Measurements from ENCODE around the gene ABCB11.
A peak's percentile ranks its signal among the peaks of the same experiment; 100 is the strongest.
"Not testable (repeated sequence)": the region's sequence is repeated elsewhere in the genome, so short reads cannot be mapped to it uniquely, and the experiment has no call there.

The ABCB11 gene

DNA sequence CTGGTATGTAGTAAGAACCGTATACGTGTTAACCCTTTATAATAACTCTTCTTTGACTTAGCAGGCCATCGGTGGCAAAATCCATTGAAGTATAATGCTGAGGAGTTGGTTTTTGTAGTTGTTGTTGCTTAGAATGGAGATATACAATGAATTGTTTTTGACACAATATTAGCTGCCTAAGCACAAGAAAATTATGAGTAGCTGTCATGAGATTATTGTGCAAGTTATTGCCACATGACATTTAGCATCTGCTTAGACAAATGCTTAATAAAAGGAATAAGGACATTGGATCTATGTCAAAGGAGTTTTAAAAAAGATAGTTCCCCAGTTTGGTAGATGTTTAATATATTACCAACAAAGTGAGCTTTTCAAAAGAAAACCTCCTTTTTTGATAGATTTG is 59.9 kb downstream of the ABCB11 start:
- no peak for DNase-seq (ENCODE audit: low spot score)

DNA sequence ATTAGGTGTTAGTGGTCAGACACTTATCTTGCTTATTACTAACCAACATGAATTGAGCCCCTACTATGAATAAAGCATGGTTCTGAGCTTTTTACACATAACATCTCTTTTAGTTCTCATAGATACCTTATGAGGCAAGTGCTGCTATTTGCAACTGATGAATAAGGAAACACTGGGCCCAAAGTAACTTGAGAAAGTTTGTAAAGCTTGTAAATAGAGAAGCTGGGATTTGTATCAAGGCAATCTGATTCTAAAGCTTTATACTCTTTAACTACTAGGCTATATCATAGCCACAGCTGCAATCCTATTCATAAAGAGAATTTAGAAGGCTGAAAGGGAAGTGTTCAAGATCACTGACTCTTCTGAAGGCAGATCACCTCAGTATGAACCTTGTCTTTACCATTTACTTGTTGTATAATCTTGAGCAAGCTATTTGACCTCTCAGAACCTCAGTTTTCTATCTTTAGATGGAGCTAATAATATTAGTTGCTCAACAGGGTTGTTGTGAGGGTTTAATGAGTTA is 60.4 kb downstream of the ABCB11 start:
- no peak for DNase-seq (ENCODE audit: low spot score)

DNA sequence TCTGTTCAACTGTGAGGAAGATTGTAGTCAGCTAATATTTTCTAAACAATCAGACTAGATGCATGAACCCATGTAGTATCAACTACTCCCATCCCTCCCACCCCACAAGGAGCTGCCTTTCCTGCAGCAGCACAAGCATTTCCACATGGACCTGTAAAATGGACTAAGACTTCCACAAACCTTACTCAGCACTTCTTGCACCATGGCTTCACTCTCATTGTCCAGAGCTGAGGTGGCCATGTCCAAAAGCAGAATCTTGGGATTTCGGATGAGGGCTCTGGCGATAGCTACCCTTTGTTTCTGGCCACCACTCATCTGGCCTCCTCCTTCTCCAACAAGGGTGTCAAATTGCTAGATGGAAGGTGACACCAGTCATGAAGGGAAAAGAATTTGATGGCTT is 61.3 kb downstream of the ABCB11 start:
- DNase-seq (ENCODE audit: low spot score): no peak

DNA sequence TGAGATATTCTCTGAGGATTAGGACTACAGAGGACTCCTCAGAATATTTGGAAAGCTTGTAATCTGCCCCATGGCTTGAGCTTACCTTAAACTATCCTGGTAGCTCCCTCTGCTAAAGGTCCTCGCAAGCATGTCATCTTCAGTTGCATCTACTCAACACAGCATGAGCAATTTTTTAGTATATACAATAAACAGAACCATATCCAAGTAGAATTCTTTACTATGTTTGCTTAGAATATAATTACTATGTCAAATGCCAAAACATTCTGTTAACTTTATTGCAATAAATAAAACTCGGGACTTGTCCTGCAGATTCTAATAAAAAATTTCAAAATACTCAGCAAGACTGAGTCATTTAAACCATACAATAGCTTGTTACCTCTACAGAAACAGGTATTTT is 62.8 kb downstream of the ABCB11 start:
- DNase-seq (ENCODE audit: low spot score): no peak

DNA sequence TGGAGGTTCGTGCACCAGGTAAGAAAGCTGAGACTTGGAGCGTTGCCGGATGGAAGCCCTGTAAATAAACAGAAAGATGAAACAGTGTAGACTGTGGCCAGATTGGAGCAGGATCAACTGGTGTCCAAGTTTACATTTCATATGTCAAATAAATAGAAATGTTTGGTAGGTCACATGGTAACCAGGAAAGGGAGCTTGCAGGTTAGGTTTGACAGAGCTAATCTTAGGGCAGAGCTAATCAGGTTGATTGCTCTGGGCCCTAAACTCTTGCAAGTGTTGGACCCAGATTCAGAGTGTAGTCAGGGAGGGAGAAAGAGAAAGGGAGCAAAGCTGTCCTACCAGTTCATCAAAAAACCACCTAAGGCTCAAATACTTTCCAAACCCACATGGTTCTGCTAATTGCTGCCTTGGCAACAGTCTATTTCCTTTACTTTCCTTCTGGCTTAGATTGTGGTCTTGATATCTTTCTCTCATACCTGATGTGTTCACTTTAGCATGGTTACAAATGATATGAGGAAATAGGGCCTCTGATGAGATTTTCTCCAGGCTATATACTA is 66.8 kb downstream of the ABCB11 start:
- DNase-seq (ENCODE audit: low spot score): no peak

DNA sequence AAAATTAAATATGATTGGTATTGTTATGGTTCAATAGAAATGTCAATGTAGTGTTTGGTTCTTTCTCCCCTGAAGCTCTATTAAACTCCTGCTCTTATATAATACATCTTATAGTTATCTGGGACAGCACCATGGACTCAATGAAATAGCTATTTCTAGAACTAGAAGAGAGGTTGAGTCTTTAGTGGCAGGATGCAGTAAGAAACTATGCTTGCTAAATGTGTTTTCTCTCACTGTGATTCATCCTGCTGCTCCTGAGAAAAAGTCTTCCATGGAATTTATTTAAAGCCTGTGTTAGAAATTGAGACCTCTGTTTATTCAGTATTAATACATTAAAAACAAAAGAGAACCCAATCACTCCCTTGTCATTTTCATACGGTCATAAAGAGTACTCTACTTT is 68.5 kb downstream of the ABCB11 start:
- no peak for DNase-seq (ENCODE audit: low spot score)

DNA sequence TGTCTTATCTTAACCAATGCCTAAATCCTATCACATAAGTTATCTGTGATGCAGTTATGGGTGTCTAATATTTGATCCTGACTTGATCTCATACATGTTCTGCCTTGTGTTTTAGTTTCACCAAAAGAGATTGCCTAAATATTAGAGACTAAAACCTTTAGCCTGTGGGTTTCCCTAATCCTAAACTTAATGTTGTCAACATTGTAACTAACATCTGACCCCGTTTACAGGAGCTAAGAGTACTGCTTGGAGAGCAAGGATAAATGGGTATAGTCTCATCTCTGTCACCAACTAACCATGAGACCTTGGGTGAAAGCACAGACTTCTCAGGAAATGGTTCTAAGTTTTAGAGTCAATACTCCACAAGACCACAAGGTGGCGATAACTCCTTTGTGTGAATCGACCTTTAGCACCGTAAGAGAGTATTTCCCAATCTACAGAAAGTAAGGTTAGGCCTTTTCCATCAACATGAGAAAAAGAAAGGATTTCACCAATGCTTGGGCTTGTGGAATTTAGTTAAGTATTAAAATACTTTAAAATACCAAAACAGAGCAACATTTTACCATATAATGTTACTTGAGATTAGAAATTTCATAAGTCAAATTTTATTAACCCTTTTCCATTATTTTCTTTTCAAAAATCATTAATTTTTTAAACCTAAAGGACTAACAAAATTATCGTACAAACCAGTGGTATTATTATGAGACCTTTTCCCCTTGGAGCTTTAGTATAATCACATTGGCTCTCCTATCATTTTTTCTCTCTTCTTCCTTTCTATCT is 69.5 kb downstream of the ABCB11 start:
- peak; percentile 4 for DNase-seq (ENCODE audit: low spot score)

DNA sequence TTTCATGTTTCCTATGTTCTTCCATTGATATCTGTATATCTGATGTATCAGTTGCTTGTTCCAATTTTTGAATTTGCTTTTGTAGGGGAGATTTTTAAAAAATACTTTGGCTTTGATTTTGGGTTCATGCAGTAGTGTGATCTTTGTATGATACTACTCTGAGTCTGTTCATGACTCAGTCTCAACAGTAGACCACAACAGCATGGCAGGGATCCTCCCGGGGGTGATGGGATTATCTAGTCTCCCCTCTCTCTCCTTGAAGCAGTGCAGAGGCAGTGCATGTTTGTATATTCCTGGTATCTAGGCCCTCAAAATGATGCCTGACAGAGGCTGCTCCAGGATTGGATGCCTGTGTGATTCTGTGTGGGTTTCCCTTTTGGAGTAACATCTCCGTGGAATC is 74.7 kb downstream of the ABCB11 start:
- no peak for DNase-seq (ENCODE audit: low spot score)

DNA sequence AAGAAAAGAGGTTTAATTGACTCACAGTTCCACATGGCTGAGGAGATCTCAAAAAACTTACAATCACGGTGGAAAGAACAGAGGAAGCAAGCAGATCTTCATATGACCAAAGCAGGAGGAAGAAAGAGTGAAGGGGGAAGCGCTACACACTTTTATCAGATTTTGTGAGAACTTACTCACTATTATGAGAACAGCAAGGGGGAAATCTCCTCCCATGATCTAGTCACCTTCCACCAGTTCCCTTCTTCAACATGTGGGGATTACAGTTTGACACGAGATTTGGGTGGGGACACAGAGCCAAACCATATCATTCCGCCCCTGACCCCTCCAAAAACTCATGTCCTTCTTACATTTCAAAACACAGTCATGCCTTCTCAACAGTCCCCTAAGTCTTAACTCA is 75.8 kb downstream of the ABCB11 start:
- DNase-seq (ENCODE audit: low spot score): no peak

DNA sequence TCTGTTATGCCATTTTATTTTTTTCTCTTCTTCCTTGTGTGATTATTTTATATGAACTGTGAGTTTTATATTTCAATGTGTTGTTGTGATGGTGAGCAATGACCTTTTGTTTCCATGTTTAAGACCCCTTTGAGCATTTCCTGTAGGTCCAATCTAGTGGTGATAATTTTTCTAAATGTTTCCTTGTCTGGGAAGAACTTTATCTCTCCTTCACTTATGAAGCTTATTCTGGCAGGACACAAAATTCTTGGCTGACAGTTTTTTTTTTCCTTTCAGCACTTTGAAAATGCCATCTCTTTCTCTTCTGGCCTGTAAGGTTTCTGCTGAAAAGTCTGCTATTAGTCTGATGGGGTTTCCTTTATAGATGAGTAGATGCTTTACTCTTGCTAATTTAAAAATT is 76.9 kb downstream of the ABCB11 start:
- no peak for DNase-seq (ENCODE audit: low spot score)

DNA sequence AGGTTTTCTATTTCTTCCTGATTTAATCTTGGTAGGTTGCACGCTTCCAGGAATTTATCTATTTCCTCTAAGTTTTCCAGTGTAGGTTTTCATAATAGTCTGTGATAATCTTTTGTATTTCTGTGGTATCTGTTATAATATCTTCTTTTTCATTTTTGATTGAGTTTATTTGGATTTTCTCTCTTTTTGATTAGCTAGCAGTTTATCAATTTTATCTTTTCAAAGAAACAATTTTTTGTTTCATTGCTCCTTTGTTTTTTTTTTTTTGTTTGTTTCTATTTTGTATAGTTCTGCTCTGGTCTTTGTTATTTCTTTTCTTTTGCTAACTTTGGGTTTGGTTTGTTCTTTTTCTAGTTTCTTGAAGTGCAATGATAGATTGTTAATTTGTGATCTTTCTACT is 78.7 kb downstream of the ABCB11 start:
- no peak for DNase-seq (ENCODE audit: low spot score)

DNA sequence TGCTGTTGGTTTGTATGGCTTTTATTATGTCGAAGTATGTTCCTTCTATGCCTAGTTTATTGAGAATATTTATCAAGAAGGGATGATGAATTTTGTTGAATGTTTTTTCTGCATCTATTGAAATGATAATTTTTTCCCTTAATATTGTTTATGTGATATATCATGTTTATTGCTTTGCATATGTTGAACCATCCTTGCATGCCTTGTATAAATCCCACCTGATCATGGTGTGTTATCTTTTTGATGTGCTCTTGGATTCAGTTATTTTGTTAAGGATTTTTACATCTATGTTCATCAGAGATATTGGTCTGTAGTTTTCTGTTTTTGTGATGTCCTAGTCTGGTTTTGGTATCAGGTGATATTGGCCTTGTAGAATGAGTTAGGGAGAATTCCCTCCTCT is 79.3 kb downstream of the ABCB11 start:
- no peak for DNase-seq (ENCODE audit: low spot score)

DNA sequence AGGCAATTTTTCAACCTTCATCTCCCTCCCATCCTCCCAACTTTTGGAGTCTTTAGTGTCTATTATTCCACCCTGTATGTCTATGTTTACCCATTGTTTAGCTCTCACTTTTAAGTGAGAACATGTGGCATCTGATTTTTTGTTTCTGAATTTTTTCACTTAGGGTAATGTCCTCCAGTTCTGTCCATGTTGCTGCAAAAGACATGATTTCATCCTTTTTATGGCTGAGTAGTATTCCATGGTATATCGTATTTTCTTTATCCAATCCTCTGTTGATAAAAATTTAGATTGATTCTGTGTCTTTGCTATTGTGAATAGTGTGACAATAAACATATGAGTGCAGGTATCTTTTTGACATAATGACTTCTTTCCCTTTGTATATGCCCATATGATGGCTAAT is 81.8 kb downstream of the ABCB11 start:
- DNase-seq (ENCODE audit: low spot score): no peak

DNA sequence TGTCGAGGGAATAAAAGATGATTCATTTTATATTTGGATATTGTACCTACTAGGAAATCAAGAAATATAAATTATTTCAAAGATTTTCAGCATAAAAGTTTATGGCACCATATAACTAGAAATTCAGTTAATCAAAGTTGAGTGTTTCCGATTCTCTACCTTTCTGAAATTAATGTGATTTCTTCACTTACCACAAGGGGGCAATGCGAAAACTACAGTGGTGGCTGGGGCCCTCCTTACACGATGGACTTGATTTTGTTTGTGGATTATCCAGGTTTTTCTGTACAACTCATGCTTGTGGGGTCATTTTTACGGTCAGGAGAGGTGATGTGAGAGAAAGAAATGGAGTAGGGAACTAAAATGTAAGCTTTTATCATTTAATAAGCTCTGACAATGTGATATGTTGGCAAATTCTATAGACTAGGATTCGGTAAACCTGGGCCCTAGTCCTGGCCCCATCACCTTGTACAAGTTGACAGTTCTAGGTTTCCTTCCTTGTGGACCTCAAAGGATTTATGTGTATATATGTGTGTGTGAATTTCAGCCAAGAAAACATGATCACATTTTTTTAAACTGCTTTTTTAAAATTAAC is 82.4 kb downstream of the ABCB11 start:
- no peak for DNase-seq (ENCODE audit: low spot score)

DNA sequence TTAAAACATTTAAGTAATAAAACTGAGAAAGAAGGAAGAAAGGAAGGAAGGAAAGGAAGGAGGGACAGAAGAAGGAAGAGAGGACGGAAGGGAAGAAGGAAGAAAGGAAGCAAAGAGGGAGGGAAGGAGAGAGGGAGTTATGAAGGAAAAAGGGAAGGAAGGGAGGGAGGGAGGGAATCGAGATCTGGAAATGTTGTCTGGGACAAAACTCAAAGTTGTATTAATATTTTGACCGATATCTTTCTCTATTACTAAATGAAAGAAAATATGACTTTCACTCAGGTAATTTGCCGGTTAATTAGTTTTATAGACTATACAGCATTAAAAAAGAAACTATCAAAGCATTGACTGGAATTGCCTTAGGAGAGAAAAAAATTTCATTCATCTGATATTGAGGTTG is 85.6 kb downstream of the ABCB11 start:
- DNase-seq (ENCODE audit: low spot score): no peak

DNA sequence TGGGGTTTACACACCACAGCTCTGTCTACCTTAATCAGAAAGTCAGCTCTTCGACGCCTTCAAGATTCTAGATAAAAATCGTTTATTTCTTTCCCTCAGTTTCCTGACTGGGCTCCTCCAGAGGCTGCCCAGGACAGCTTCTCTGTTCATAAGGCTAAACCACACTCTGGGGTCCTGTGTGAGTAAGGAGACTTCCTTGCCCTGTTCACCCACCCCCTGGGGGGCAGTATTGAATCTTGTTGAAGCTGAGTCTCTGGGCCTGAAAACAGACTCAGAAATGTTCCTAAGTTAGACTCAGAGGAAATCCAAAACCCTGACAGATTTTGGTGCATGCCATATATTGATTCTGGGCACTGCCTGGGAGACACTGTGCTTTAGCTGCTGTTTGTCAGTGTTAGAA is 87.1 kb downstream of the ABCB11 start:
- no peak for DNase-seq (ENCODE audit: low spot score)

DNA sequence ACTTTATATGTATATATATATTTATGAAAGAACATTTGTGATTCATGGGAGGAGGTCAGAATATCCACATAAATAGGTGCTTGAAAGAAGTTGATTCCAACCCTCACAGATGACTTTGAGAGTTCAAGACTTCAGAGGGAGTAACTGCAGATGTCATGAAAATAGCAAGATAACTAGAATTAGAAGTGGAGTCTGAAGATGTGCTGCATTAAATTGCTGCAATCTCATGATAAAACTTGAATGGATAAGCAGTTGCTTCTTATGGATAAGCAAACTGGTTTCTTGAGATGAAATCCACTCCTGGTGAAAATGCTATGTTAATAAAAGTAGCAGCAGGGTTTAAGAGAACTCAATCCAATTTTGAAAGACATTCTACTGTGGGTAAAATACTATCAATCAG is 89.8 kb downstream of the ABCB11 start:
- DNase-seq (ENCODE audit: low spot score): no peak

DNA sequence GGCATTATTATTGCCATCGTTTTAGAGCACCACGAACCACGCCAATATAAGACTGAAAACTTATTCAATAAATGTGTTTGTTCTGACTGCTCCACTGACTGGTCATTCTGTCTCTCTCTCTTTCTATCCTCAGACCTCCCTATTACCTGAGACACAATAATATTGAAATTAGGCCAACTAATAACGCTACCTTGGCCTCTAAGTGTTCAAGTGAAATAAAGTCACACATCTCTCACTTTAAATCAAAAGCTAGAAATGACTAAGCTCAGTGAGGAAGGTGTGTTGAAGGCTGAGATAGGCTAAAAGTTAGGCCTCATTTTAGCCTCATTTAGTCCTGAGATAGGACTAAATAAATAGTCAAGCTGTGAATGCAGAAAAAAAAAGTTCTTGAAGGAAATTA is 91.2 kb downstream of the ABCB11 start:
- DNase-seq (ENCODE audit: low spot score): no peak

DNA sequence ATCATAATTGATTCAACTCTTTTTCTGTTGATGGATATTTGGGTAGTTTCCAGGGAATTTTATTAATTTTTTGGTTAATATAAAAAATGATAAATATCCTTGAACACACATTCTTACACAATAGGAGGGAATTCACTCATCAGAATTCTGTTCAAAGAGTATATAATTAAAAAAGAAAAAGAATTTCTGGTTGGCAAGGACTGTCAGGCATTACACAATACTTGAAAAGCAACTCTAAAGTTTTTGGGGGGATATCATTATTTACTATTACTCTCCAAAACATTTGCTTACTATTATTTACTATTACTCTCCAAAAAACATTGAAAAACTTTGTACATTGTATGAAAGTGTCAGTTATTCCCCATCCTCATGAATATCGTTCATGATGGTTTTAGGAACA is 92.1 kb downstream of the ABCB11 start:
- DNase-seq (ENCODE audit: low spot score): no peak

DNA sequence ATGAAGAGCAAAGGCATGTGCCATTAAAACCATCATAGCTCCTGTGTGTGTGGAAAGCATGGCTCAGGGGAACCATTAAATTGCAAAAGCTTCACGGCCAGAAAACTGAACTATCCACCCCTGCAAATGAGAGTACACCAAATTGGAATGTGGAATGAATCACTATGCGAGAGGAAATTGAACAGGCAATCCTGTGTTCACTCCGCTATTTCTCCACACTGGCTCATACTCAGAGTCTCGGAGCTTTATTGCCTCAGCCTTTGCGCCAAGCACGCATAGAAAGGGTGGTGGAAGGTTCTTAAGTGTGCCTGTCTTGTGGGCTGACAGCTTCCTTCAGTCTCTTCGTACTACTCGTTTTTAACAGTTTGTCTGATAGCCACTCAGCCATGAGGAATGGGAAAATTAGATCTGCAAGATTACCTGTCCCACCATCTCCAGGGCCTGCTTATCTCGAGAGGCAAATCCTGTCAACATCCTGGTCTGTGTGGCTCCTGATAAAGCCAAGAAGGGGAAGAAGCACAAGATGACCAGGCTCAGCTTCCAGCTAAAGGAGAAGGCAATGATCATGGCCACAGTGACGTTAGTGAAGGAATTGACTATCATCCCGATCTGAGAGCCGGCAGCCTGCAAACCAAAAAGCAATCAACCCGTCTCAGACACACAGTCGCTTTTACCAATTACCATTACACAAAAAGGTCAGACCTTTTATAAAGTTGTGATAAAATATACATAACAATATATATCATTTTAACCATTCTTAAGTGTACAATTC is 95.1 kb downstream of the ABCB11 start:
- no peak for DNase-seq (ENCODE audit: low spot score)

DNA sequence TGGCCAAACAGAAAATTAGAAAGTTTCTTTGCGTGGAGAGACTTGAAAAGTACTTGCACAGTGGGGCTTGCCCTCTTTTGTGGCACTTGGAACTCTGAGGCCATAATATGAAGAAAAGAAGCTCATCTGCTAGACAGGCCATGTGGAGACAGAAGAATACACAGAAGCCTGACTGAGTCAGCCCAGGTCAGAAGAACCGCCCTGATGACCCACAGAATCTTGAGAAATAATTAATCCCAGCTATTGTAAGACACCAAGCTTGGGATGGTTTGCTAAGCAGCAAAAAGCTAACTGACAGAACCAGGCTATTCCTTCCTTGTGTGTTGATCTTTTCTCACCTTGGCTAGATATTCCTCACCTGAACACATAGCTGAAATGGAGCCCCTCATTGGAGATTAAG is 96.3 kb downstream of the ABCB11 start:
- DNase-seq (ENCODE audit: low spot score): no peak

DNA sequence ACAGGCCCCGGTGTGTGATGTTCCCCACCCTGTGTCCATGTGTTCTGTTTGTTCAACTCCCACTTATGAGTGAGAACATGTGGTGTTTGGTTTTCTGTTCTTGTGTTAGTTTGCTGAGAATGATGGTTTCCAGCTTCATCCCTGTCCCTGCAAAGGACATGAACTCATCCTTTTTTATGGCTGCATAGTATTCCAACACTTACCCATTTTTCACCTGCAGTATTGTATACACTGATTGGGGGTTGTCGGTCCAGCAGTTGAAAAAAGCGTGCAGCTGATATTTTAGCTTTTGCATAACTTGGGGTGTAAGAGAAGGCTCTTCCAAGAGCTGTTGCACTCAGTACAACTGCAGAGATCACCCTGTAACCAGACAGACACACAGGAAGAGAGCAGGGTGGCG is 99.0 kb downstream of the ABCB11 start:
- DNase-seq (ENCODE audit: low spot score): not testable (repeated sequence)

DNA sequence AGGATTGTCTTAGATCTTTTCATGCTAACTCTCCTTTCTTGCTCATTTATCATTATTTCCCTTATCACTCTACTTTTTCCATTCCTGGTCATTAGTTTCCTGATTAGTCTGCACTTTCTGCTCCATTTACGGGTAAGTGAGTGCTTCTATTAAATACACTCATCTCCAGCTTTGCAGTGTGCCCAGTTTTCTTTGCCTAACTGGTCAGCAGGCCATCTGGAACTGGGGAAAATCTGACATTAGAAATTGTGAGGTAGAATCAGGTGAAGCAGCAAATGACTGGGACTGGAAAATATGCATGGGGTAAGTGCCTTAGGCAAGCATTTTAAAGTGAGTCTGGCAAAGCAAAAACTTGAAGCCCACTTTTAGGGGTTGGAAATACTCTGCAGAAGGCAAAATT is 100.9 kb downstream of the ABCB11 start:
- DNase-seq (ENCODE audit: low spot score): no peak

Measured in hepatic stellate cell (primary cell).